PFSK-1 (cell line): ENCODE data around the gene ANKIB1.

Source experiments
- FOXP2 ChIP-seq: optimal IDR thresholded peaks from 2 replicates; pipeline ENCODE3; 2011; ENCODE audit warnings: borderline replicate concordance, control low read depth, inconsistent platforms; ENCODE audit not compliant: insufficient read depth; ENCODE audit errors: extremely low read length, extremely low read depth
- POLR2AphosphoS5 ChIP-seq: IDR thresholded peaks from 2 replicates; pipeline ENCODE4 v1.6.1; 2012; ENCODE audit warnings: low read depth, mild to moderate bottlenecking, control low read depth, low read length, moderate library complexity
- REST ChIP-seq, 2 experiments: IDR thresholded peaks; 2 replicates each; pipeline versions ENCODE4 v1.6.1 to v1.8.0; 2011 to 2012; ENCODE audit warnings: low read depth in 2 of 2, low read length in 2 of 2, control low read depth in 1 of 2, inconsistent platforms in 1 of 2, mild to moderate bottlenecking in 1 of 2, moderate library complexity in 1 of 2; ENCODE audit not compliant: insufficient read depth in 1 of 2
- SIN3A ChIP-seq: IDR thresholded peaks from 2 replicates; pipeline ENCODE4 v1.6.1; 2012; ENCODE audit warnings: mild to moderate bottlenecking, low read length, moderate library complexity, borderline replicate concordance; ENCODE audit not compliant: insufficient read depth
- TAF1 ChIP-seq: IDR thresholded peaks from 2 replicates; pipeline ENCODE4 v1.6.1; 2012; ENCODE audit warnings: low read length, control low read depth, borderline replicate concordance; ENCODE audit not compliant: insufficient read depth

ANKIB1 gene

GRCh38 chr7:92303761-92304160, 58.0 kb downstream of the ANKIB1 start:
- no peak for TF ChIP-seq SIN3A
- no peak for TF ChIP-seq REST (IDR thresholded peaks at IDR 0.05; ENCODE audit: insufficient read depth in 1 of 2, low read depth in 2 of 2, low read length in 2 of 2)
- no peak for TF ChIP-seq POLR2AphosphoS5
- no peak for TF ChIP-seq FOXP2

GRCh38 chr7:92304406-92304893, 58.7 kb downstream of the ANKIB1 start:
- TF ChIP-seq TAF1 (no peak), POLR2AphosphoS5 (no peak), REST (IDR thresholded peaks at IDR 0.05; ENCODE audit: insufficient read depth in 1 of 2, low read depth in 2 of 2, low read length in 2 of 2) (no peak), SIN3A (no peak), FOXP2 (no peak)

- no peak for TF ChIP-seq TAF1
- TF ChIP-seq SIN3A, result no peak
- TF ChIP-seq REST (IDR thresholded peaks at IDR 0.05; ENCODE audit: insufficient read depth in 1 of 2, low read depth in 2 of 2, low read length in 2 of 2), result no peak
- TF ChIP-seq FOXP2, result no peak
- no peak for TF ChIP-seq POLR2AphosphoS5
Measured at GRCh38 chr7:92306153-92306552, 60.4 kb downstream of the ANKIB1 start.

GRCh38 chr7:92313055-92313454, 67.3 kb downstream of the ANKIB1 start:
- TF ChIP-seq REST (IDR thresholded peaks at IDR 0.05; ENCODE audit: insufficient read depth in 1 of 2, low read depth in 2 of 2, low read length in 2 of 2), result no peak
- TF ChIP-seq POLR2AphosphoS5, result no peak
- no peak for TF ChIP-seq FOXP2
- no peak for TF ChIP-seq SIN3A
- no peak for TF ChIP-seq TAF1

GRCh38 chr7:92319243-92319642, 73.5 kb downstream of the ANKIB1 start:
- TF ChIP-seq REST (IDR thresholded peaks at IDR 0.05; ENCODE audit: insufficient read depth in 1 of 2, low read depth in 2 of 2, low read length in 2 of 2) (no peak), TAF1 (no peak), FOXP2 (no peak), POLR2AphosphoS5 (no peak), SIN3A (no peak)
